Upper lobe of left lung (tissue), 4 donors: Measurements from ENCODE around the gene RAB33B.

Source experiments
- EP300 ChIP-seq, 4 donors: sonication (generic); formaldehyde crosslinking; IDR thresholded peaks; one replicate each; pipeline ENCODE4 v1.5.1; 2017; ENCODE audit warnings: antibody characterized with exemption in 4 of 4, control low read depth in 2 of 4
- POLR2AphosphoS5 ChIP-seq, 2 donors: sonication (generic); formaldehyde crosslinking; IDR thresholded peaks; one replicate each; pipeline ENCODE4 v1.5.1; 2017; ENCODE audit warnings: antibody characterized with exemption in 2 of 2

DNA sequence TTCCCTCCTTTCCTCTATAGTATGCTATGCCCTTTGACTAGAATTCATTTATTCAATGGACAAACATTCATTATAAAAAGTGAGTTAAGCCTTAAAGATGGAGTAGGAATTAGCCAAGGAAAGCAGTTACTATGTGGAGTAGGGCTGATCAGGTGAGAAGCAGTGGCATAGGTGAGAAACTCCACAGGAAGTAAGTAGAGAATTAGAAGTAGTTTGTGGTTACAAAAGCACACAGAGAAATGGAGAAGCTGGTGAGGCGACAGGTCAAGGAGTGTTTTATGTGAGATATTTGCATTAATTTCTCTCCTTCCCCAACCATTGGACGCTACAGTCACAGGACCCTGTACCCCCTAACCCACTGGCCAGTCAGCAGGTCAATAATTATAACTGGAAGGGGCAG lies 71.5 kb downstream of the RAB33B start:
- TF ChIP-seq POLR2AphosphoS5 (IDR thresholded peaks at IDR 0.05), result no peak
- TF ChIP-seq EP300 (IDR thresholded peaks at IDR 0.05), result no peak
